NCI-H2227 (cell line): Measurements from ENCODE around the gene LRRC28.

Experiments used
- DNase-seq: peaks from one replicate; lab custom pipeline; 2025; ENCODE audit not compliant: unreplicated experiment; lab: John Stamatoyannopoulos, UW

LRRC28 gene

DNA sequence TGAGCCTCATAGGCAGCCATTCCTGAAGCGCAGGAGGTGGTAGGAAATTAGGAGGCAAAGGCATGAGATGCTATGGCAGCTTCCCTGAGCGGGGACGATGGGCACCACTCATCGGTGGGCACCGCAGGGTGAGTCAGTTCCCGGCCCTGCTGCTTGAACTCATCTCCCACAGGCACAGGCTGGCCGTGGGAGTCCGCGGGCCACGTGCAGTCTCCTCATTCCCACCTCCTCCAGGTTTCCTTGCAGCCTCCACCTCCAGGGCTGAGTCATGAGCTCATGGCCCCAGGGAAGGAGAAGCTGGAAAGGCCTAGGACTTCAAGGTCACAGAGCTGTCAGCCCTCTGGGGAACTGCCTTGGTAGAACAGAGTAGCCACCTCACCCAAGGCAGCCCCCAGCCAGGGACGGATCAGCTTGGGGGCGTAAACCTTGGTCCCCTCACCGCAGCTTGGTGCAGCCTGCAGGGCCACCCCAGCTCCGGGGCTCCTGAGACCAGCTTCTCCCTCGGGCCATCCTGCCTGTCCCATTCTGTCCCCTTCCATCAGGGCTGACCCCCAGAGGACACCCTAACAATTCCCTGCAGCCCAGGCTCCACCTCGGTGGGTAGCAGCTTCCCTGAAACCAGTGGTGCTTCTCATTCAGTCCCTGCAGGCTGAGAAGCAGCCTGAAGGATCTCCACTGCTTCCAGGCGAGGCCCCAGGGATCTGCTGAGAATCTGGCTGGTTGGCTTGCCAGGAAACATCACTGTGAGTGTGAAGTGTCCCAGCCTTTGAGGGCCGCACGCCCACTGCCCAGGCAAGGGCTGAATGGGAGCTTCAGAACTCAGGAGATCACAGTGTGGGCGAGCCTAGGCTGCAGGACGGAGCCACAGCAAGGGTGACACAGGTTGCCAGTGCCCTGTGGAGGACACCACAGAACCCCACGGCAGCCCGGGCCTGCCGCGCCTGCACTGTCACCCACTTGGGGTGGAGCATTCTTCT, 163.8 kb downstream of the LRRC28 start:
- DNase-seq, result no peak

DNA sequence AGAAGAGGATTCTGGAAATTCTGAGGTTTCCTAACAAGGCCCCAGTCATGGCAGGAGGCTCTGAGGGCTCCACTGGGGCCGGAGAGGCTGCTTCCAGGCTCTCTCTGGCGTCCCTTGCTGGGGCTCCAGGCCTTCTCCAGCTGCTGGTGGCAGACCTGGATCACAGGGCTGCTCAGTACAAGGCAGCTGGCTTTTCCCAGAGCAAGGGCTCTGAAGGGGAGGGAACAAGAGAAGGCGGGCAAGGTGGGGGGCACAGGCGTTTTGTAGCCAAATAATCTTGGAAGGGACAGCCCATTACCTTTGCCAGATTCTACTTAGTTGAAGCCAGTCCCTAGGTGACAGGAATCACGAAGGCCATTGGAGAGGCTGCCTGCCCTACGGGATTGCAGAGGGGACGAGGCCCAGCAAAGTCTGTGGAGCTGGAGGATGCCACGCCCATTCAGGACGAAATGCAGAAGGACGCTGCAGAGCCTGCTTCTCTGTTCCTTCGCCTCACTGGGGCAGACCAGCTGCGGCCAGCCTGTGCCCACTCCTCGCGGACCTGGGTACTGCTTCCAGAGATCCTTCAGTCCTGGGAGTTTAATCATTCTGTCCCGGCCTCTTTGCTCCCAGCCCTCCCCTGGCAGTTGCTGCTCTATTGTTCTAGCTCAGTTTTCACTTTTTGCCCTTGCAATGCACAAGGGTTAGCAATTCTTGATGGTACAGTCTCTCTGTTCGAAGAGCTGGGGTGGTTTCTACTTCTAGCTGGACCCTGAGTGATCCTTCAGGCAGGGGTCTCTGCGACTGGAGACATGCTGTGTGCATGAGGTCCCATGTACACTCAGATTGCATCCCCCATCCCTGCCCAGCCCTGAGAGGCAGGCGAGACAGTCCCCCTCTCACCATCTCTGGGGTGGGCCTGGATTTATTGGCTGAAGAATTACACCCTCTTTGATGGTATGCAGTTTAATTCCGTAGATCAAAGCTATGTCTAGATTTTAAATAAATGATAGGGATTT, 165.2 kb downstream of the LRRC28 start:
- no peak for DNase-seq

DNA sequence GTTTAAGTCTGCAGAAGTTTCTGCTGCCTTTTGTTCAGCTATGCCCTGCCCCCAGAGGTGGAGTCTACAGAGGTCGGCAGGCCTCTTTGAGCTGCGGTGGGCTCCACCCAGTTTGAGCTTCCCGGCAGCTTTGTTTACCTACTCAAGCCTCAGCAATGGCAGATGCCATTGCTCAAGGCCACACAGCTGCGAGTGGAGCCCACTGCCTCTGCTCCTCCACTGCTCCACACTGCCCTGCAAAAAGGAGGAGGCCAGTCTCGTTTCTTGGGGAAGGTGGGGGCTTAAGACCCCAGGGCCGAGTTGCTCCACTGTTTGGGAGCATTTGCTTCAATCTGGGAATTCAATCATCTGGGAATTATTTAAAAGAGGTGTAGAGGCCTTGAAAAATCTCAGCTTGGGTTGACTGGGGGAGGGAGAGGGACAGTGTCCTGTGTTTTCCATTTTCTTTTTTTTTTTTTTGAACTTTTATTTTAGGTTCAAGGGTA, 169.9 kb downstream of the LRRC28 start:
- DNase-seq, result no peak

DNA sequence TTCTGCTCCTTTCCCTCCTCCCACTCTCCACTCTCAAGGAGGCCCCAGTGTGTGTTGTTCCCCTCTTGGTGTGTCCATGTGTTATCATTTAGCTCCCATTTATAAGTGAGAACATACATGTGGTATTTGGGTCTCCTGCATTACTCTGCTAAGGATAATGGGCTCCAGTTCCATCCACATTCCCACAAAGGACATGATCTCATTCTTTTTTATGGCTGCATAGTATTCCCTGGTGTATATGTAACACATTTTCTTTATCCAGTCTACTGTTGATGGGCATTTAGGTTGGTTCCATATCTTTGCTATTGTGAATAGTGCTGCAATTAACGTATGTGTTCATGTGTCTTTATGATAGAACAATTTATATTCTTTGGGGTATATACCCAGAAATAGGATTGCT, 170.5 kb downstream of the LRRC28 start:
- DNase-seq, result no peak

DNA sequence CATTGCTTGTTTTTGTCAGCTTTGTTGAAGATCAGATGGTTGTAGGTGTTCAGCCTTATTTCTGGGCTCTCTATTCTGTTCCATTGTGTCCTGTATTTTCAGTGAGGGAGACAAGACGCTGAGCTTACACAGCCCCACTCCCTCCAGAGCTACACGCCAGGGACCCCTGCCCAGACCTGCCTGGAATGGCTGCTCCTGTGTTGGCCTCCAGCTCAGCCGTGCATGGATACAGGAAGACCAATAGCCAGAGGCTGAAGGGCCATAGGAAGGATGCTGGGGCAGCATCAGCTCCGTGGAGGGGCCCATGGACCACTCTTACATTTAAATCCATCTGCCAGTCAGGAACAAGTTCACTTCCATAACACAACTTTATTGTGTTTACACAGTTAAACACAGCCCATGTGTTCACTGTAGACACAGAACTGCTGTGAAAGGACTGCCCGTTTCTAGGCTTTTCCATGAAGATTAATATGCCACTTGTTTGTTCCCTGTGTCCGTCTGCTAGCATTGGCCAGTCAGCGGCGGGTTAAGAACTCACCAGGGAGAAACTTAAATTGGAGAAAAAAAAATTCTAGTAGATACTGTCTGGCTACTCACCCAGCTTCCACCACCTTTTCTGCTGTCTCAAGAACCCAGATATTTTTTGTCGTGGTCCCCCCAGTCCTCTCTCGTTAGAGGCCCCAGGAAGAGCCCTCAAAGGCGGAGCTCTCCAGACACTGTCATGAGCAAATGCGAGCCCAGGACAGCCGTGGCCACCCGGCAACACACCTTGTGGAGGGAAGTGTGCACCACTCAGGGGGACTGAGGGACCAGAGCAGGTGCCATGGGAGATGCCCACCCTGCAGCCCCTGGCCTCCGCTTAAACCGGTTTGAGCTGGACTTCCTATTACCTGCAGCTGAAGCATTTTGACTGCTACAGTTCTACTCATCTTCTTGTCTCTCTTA, 172.2 kb downstream of the LRRC28 start:
- no peak for DNase-seq

DNA sequence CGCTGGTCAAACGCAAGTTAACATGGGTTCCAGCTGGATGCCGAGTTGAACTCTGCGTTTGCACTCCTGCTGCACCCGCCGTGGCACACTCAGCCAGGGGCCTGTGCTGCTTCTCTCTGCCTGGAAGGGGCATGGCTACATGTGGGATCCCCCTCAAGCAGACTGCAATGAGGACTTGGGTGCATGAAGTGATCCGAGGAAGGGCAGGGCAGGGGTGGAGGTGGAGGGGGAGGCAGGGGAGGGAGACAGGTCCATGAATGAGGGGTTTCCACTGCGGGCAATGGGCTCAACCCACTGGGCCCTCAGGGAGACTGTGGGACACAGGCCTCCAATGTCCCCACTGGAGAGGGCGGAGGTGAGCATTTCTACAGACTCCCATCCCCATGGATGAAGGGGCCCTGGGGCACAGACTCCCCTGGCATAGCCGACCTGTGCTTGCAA, 172.9 kb downstream of the LRRC28 start:
- no peak for DNase-seq

DNA sequence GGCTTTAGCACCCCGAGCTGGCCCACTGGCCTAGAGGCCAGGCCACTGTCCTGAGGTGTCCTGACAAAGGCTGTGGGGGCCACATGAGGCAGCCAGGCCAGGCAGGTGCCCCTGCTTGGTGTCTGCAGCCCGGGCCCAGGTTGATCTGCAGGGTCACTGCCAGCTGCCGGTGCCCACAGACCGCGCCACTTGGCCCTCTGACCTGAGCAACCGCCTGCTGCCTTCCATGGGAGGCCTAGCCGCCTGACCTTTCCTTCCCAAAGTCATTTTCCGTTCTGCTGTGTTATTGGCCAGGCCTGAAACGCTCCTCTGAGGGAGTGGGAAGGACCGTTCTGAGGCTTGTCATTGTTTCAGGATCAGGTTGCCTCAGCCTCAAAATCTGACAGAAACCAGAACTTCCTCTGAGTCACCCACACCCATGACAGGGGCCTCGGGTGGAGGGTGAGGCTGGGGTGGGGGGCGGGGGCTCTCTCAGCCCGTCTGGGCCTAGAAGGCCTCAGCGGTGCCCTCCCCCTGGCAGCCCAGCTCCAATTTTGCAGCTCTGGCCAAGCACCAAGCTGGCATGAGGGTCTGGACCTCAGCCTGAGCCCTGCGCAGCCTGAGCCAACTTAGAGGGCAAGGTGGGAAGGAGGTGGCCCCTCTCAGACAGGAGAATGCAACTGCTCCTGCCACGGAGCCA, 173.8 kb downstream of the LRRC28 start:
- no peak for DNase-seq

DNA sequence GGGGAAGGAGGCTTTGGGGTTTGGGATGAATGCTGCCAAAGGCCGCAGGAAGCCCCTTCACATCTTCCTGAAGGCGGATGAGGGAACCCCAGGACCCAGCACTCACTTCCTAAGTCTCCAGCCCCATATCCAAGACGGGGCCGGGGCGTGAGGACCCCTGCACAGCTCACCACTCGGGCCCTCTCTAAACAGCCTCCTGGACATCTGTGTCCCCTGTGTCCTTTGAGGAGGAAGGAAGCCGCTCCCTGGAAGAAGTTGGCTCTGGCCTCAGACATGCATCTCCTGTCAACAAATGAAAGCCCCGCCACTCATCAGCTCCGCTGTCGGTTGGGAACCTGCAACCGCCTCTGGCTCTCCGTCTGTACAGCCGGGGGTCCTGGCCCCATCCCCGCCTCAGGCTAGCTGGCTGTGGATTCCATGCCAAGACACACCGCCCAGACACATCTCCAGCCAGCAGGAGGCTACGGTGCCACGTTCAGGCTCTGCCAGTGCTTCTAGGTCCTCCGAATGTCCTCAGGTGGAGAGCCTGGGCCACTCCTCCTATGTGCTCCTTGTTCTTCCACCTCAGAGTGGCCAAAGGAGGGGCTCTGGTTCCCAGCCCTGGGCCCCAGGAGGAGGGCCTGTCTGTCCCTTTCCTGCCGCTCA, 174.5 kb downstream of the LRRC28 start:
- no peak for DNase-seq

DNA sequence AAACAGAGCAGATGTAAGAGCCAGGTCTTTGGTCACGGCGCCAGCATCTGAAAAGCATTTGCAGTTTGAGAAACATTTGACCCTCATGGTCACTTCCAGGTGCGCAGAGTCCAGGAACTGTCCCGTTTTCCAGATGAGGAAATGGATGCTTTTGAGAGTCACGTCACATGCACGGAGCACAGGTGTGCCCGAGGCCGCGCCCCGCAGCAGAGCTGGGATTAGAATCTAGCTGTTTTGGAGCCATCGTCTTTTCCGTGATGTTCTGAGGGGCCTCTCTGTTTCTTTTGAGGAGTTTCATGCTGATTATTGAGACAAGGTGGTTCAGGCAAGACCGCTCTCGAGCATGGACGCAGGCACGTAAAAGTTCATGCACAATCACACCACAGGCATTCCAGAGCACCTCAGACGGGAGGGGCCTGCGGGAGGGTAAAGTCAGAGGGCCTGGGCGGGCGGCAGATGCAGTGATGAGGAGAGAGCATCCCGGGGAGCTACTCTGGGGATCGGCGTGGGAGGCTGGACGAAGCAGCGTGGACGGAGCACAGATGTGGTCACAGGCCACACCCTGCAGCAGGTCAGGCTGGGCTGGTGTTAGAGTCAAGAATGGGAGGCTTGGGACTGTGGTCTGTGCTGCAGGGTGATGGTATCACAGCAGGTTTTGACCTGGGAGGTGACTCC, 175.3 kb downstream of the LRRC28 start:
- DNase-seq, result no peak

DNA sequence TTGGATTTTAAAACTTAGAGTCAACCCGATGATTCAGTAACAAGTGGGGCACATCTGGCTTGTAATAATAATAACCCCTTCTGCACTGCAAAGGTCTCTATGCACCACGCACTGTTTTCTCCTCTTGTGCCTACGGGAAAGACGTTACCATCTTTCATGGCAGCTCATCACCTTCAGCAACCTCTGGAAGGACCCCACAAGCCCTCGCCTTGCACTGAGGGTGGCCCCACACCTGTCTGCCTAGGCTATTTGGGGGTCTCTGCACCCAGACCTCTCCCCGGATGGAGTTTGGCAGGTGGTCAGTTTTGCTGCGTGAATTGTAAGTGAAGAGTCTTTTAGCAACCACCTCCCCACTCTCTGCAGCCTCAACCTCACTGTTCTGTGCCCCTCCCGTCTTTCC, 175.9 kb downstream of the LRRC28 start:
- DNase-seq, result no peak

DNA sequence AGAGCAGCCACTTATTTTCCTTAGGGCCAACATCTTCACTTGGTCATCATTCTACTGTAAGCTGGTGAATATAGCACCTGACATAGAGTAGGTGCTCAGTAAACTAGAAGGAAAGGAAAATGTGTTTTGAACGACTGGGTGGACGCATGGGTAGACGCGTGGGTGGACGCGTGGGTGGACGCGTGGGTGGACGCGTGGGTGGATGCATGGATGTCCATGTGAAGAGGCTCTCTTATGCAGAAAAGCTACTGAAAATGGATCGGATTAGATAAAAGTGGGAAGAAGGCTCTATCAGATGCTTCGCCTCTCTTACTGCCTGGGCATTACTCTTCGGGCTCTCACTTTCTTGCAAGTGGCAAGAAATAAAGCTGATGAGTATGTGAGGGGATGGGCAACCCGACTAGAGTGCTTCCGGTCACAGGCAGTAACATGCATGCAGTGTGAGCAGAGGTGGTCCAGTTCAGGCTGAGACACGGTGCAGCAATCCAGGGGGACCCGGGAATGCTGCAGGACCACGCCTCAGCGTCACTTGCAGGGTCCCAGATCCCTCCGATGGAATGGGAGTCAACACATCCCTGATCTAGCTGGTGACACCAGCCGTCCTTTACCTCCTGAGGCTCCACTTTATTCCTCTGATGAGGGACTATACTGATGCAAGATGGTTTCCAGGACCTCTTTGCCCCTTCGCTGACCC, 176.5 kb downstream of the LRRC28 start:
- DNase-seq, result no peak

DNA sequence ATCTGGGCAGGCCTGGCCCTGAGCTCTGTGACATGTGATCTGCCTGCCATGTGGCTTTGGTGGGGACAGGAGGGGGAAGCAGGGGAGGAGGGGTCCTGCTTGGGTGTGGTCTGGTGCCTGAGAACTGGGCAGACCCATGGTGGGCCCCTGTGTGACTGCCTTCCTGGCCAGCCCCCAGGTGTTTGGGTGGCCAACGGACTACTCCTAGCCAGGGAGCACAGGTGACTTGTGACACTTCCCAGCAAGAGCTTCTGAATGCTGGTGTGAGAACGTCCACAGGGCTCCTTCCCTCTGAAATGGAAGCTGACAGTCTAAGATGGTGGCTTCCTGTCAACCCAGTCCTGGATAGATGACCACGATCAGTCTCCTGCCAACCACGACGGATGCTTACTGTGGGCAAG, 178.4 kb downstream of the LRRC28 start:
- DNase-seq, result no peak

DNA sequence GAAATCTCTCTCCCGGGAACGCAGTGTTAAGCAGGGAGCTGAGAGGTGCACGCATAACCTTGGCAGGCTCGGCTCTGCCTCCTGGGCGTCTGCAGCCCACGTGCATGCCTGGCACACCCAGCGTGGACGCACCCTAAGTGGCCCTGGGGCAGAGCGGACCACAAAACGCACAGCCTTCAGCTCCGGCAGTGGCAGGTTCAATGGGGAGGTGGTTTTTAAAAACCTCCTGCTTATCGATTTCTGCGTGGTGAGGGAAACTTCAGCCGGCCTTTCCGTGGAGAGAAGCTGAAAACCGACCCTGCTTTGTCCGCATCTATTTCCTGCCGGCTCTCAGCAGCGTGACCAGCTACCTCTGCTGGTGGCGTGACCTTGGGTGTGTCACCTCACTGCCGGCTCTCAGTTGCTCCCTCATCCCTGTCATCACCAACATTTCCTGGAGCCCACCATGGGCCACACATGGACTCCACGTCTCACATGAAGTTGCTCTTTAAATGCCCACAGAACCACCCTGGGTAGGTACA, 179.7 kb downstream of the LRRC28 start:
- DNase-seq, result no peak

DNA sequence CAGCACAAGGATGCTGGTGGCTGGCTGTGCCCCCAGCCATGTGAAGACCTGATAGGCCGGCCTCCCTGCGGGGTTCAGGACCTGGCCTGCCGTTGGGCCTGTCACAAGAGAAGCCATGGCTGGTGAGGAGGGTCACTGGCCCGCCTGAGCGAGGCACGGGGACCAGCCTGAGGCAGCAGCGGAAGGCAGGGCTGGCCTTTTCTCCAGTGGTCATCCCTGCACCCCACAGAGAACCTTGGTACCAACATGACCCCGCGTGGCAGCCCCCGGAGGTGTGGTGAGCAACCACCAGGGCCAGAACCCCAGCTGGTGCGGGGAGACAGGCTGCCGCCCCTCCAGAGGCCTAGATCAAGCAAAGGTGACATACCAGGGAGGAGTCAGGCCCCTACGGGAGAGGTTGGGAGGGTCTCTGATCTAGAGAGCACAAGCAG, 180.4 kb downstream of the LRRC28 start:
- no peak for DNase-seq

DNA sequence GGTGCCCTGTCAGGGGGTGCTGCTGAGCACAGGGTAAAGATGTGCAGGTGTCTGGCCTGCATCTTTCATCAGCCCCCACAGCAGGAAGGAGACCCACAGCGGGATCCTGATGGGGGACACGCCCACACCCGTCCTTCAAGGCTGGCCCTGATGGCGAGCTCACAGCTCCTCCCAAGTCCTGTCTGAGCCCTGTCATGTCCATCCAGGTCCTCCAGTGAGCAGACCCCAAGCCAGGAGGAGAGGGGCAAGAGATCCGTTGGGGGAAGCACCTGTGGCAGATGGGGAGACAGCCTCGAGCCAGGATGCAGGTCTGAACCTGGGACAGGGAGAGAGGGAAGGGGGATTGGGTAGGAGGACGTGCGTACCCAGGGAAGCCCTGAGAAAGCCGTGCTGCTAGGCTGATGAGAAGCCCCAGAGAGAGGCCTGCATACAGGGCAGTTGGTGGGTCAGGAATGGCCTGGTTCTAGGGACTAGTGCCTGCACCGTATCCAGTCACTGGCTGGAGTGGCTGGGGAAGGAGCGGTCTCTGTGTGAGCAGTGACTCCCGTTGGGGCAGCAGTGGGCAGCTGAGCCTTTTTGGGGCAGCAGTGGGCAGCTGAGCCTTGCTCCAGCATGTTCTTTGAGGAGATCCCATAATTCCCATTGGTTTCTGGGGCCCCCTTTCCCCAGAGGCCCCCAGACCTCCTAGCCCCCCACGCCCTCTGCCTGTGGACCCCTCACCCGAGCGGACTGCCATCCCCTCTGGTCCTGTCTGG, 181.2 kb downstream of the LRRC28 start:
- DNase-seq, result no peak

DNA sequence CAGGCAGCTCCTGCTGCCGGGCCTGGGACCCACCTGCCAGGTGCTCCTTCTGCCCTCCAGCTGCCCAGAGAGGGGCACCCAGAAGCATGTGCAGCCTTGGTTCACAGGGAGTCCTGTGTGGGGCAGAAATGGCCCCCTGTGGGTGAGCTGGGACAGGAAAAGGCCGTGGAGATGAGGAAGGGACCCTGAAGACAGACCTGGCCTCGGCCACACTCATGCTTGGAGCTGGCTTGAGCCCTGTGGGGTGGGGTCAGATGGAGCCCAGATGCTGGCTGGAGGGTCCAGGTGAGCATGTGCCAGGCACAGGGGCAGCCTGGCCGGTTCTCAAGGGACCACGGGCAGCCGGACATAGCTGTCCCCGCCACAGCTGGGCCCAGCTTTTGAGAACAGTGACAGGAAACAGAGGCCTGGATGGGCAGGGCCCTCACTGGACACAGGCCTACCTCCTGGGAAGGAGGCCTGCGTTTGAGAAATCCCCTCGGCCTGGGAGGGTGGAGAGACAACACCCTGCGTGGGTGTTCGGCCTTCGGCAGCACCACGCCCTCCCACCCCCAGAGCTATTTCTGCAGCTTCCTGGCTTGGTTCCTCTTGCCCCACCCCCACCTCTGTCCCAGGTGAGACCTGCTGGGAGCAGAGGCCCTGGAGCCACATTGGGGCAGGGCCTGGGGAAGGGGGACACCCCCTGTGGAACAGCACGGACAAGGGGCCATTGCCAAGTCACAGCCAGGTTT, 181.9 kb downstream of the LRRC28 start:
- no peak for DNase-seq
